Transverse colon (tissue), 4 donors: ENCODE measurements around the gene PTPRD.

Source experiments
- CTCF ChIP-seq, 5 experiments: fragments of 200-600 bp in 3 of 5; fragments of 450-650 bp in 2 of 5; sonication (generic) in 3 of 5; IDR thresholded peaks; 1 replicate in 2 of 5; 2 replicates in 3 of 5; pipeline ENCODE4 v1.5.1; 2016 to 2017; ENCODE audit warnings: antibody characterized with exemption in 5 of 5, inconsistent platforms in 3 of 5, mild to moderate bottlenecking in 2 of 5, moderate library complexity in 1 of 5
- EP300 ChIP-seq: sonication (generic); formaldehyde crosslinking; IDR thresholded peaks from one replicate; pipeline ENCODE4 v1.6.1; 2017; ENCODE audit warnings: antibody characterized with exemption, low read depth
- POLR2A ChIP-seq: fragments of 450-650 bp; IDR thresholded peaks from one replicate; pipeline ENCODE4 v1.6.1; 2016; ENCODE audit warnings: antibody characterized with exemption, mild to moderate bottlenecking, moderate library complexity
- POLR2AphosphoS5 ChIP-seq, 3 donors: sonication (generic); formaldehyde crosslinking; IDR thresholded peaks; one replicate each; pipeline ENCODE4 v1.6.1; 2016; ENCODE audit warnings: antibody characterized with exemption in 3 of 3

GRCh38 chr9:8384091-8384490 is 2228.7 kb downstream of the PTPRD start:
- TF ChIP-seq POLR2AphosphoS5 (IDR thresholded peaks at IDR 0.05) (no peak), POLR2A (no peak), CTCF (IDR thresholded peaks at IDR 0.05) (no peak), EP300 (no peak)
